Astrocyte (in vitro differentiated cells and primary cell): ENCODE results near the gene ETV6.

ENCODE experiments used
- CTCF ChIP-seq: IDR thresholded peaks from 2 replicates; pipeline ENCODE4 v1.5.1; 2011; ENCODE audit warnings: low read depth, mild to moderate bottlenecking, inconsistent platforms, low read length, moderate library complexity; ENCODE audit not compliant: insufficient read depth
- EZH2 ChIP-seq: IDR thresholded peaks from 2 replicates; pipeline ENCODE4 v1.6.1; 2012; ENCODE audit warnings: mild to moderate bottlenecking, low read length, inconsistent platforms; ENCODE audit not compliant: insufficient read depth

GRCh38 chr12:11846488-11846887 is 197.0 kb downstream of the ETV6 start:
- TF ChIP-seq CTCF (no peak), EZH2 (no peak)
